ENCODE data around the gene ERMARD. TPM values are rescaled to one million over a fixed set of nuclear protein-coding genes. Genes with fewer than 3 reads are reported as not detected.

The ERMARD gene
- total RNA-seq, 4 donors from 2014 or later = 9.0 to 18.9 (median 11.2) TPM

- Histone ChIP-seq H3K36me3 (no peaks in the 10 kb centered on the region), H3K27ac (no peak overlapping the region), H3K9me3 (no peaks in the 10 kb centered on the region), H3K4me1 (no peaks in the 10 kb centered on the region), H3K27me3 (peaks cover 0 to 12% (median 0%) of the 10 kb centered on the region in 3 donors), H3K4me3 (no peak overlapping the region)
- intact Hi-C loops (cut with DNase I; ENCODE audit: low total_unique reads) (no loop called here), in situ Hi-C loops (cut with MboI; ENCODE audit: low sequenced_read_pairs in 4 of 4) (no loop called here)
- TF ChIP-seq, protein P1, sequence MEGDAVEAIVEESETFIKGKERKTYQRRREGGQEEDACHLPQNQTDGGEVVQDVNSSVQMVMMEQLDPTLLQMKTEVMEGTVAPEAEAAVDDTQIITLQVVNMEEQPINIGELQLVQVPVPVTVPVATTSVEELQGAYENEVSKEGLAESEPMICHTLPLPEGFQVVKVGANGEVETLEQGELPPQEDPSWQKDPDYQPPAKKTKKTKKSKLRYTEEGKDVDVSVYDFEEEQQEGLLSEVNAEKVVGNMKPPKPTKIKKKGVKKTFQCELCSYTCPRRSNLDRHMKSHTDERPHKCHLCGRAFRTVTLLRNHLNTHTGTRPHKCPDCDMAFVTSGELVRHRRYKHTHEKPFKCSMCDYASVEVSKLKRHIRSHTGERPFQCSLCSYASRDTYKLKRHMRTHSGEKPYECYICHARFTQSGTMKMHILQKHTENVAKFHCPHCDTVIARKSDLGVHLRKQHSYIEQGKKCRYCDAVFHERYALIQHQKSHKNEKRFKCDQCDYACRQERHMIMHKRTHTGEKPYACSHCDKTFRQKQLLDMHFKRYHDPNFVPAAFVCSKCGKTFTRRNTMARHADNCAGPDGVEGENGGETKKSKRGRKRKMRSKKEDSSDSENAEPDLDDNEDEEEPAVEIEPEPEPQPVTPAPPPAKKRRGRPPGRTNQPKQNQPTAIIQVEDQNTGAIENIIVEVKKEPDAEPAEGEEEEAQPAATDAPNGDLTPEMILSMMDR (IDR thresholded peaks at IDR 0.05 in 4 of 5, conservative IDR thresholded peaks at IDR 0.05 in 1 of 5) = no peak
- no peak for TF ChIP-seq POLR2A (IDR thresholded peaks at IDR 0.05)
- no peak for DNase-seq
- no peak for ATAC-seq
Observed at GRCh38 chr6:169808608-169808967, 57.2 kb downstream of the ERMARD start.

DNA sequence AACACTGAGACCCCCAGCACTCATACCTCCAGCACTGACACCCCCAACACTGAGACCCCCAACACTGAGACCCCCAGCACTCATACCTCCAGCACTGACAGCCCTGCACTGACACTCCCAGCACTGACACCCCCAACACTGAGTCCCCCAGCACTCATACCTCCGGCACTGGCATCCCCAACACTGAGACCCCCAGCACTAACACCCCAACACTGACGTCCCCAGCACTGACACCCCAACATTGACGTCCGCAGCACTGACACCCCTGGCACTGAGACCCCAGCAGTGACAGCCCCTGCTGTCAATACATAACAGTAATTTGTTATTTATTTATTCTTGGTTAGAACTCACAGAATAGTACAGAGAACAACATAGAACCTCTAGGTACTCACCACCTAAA is 58.0 kb downstream of the ERMARD start:
- TF ChIP-seq, protein P1 (IDR thresholded peaks at IDR 0.05 in 4 of 5, conservative IDR thresholded peaks at IDR 0.05 in 1 of 5) = no peak
- no peak for TF ChIP-seq POLR2A (IDR thresholded peaks at IDR 0.05)
- H3K27ac ChIP-seq = no peak overlapping the region
- H3K9me3 ChIP-seq = no peaks in the 10 kb centered on the region
- no peak for ATAC-seq
- intact Hi-C loops (cut with DNase I; ENCODE audit: low total_unique reads) (no loop called here), in situ Hi-C loops (cut with MboI; ENCODE audit: low sequenced_read_pairs in 4 of 4) (no loop called here)
- H3K36me3 ChIP-seq = no peaks in the 10 kb centered on the region
- H3K27me3 ChIP-seq = peaks cover 0 to 12% (median 0%) of the 10 kb centered on the region in 3 donors
- no peak overlapping the region for H3K4me3 ChIP-seq
- no peak for DNase-seq
- H3K4me1 ChIP-seq = no peaks in the 10 kb centered on the region

DNA sequence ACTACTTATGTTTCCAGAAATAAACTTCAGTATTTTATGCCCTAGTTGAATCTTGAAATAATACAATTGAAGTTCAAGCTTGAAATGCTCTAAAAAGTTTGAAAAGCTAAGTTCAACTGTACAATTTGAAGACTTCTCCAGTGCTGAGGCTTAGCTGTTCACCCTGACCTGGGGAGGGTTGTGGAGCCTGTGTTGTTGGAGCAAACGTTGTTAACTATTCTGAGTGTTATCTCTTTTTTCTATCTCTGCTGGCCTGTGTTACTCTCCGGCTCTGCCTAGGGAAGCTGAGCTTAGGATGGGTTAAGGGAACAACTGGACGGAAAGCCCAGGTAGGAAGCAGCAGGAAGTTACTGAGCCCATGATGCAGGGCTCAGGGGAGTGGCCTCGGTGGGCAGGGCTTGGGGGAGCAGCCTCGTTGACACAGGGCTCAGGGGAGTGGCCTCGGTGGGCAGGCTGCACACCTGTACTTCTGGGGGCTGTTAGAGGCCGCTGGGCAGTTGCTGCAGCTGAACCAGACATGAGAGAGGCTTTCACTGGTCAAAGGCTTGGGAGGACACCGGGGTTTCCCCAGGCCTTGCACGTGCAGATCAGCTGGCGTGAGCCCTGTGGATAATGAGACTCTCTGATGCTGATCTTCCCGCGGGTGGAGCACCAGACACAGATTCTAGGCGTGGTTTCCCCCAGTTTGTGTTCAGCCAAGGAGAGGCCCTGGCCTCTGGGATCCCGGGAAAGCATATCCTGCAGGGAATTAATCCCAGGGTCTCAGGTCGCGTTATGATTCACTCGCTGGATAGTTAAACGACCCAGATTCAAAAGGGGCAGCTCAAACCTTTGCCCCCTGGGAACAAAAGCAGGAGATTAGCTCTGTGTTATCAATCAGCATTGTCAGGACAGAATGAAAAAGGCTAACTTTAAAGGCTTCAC is 58.9 kb downstream of the ERMARD start:
- in situ Hi-C loops (cut with MboI; ENCODE audit: low sequenced_read_pairs in 4 of 4) = no loop called here
- no peak for ATAC-seq
- peaks cover 0 to 4% (median 0%) of the 10 kb centered on the region in 3 donors for H3K27me3 ChIP-seq

GRCh38 chr6:169811072-169811471 is 59.6 kb downstream of the ERMARD start:
- ATAC-seq = no peak
- in situ Hi-C loops (cut with MboI; ENCODE audit: low sequenced_read_pairs in 4 of 4) (no loop called here), intact Hi-C loops (cut with DNase I; ENCODE audit: low total_unique reads) (no loop called here)
- no peaks in the 10 kb centered on the region for H3K9me3 ChIP-seq
- no peaks in the 10 kb centered on the region for H3K4me1 ChIP-seq
- H3K27me3 ChIP-seq = peaks cover 0 to 4% (median 0%) of the 10 kb centered on the region in 3 donors
- no peak for DNase-seq
- H3K27ac ChIP-seq = no peak overlapping the region
- H3K4me3 ChIP-seq = no peak overlapping the region
- no peak for TF ChIP-seq POLR2A (IDR thresholded peaks at IDR 0.05)
- TF ChIP-seq, protein P1 (IDR thresholded peaks at IDR 0.05 in 4 of 5, conservative IDR thresholded peaks at IDR 0.05 in 1 of 5) = no peak
- no peaks in the 10 kb centered on the region for H3K36me3 ChIP-seq

More for the DNA sequence above, 58.9 kb downstream of the ERMARD start:
- intact Hi-C loops (cut with DNase I; ENCODE audit: low total_unique reads) = no loop called here
- TF ChIP-seq, protein P1 (IDR thresholded peaks at IDR 0.05 in 4 of 5, conservative IDR thresholded peaks at IDR 0.05 in 1 of 5) = no peak
- no peak for TF ChIP-seq POLR2A (IDR thresholded peaks at IDR 0.05)
- H3K36me3 ChIP-seq = no peaks in the 10 kb centered on the region
- no peaks in the 10 kb centered on the region for H3K4me1 ChIP-seq
- H3K9me3 ChIP-seq = no peaks in the 10 kb centered on the region
- no peak for DNase-seq
- H3K27ac ChIP-seq = no peak overlapping the region
- no peak overlapping the region for H3K4me3 ChIP-seq

Data from gastrocnemius medialis (tissue), 4 donors.